NCI-H460 (cell line): ENCODE data around the gene TNP1. TPM values are rescaled to one million over a fixed set of nuclear protein-coding genes. Genes with fewer than 3 reads are reported as not detected.

Source experiments
- DNase-seq: peaks from one replicate; pipeline ENCODE4 v3.0.0-alpha.2; 2016; ENCODE audit warnings: low read depth; ENCODE audit errors: extremely low read depth
- total RNA-seq: library from RNA; depleted of rRNA; stranded (reverse); fragments of >200 nt; shearing (Covaris generic); gene quantifications from 2 replicates; pipeline ENCODE4 v1.2.3, GENCODE V29; 2014; rRNA removed

Gene TNP1
- total RNA-seq, 1 experiment from 2014 or later = not detected

GRCh38 chr2:216849987-216850386 is 9.9 kb downstream of the TNP1 start:
- no peak for DNase-seq

DNA sequence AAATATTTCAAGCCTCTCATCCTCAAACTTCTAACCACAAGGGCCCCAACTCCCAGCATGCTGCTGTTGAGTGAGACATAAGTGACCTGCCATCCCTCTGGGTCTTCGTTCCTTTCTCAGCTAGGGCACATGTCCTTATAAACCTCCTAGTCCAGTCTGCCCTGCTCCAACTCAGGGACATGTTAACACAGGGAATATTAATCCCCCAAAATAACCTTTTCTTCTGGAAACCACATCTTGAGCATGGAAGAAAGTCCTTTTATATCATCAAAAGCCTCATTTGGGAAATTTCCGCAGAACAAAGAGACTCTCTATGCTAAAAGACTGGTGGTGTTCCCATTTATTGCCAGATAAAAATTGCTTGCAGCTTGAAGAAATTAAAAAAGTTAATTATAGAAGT is 14.4 kb downstream of the TNP1 start:
- DNase-seq = no peak

DNA sequence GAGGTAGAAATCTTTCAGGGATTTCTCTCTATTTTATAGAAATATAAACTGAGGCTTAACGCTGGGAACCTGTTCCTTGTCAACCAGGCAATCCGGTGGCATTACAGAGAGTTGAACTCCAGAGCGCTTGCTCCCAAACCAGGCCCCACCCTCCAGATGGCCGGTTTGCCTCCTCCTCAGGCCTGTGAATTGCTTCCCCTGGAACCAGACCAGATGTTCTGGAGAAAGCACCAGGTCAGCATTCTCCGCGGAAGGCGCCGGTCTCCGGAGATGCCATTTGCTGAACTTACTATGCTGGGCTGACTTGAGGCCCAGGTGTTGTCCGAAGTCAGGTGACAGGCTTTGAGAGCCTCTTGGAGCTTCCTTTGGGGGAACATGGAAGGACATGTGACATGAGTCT is 17.2 kb downstream of the TNP1 start:
- DNase-seq = no peak

DNA sequence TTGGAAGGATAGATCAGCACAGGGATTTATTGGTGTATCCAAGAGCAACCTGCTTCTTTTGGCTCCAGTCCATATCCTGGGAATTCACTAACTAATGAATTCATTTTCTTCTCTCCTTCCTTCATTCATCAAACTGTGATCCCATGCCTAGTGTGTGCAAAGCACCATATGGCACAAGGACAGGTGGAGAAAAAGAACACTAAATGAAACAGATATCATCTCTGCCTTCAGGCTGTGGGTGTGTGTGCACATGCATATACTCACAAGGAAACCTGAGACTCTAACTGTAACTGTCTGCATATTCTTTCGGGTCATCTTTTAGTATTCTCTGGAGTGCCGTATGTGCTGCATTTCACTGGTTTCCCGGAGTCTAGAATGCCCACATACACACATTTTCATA is 20.2 kb downstream of the TNP1 start:
- no peak for DNase-seq

DNA sequence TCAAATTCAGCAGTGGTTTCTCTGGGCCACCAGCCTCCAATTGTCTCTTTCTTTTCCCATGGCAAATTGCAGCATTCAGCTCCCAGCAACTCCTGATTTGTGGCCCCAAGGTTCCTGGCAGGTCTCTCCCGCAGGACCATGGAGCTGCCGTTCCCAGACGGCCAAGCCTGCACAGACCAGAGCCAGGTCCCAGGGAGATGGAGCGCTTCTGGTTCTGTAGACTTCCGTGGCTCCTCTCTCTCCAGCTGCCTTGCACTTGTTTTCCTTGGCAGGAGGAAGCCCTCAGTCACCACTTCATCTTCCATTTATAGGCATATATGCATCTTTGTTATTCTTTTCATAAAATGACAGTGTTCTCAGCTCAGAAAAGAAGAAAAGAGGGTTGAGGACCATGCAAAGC is 21.7 kb downstream of the TNP1 start:
- DNase-seq = no peak

DNA sequence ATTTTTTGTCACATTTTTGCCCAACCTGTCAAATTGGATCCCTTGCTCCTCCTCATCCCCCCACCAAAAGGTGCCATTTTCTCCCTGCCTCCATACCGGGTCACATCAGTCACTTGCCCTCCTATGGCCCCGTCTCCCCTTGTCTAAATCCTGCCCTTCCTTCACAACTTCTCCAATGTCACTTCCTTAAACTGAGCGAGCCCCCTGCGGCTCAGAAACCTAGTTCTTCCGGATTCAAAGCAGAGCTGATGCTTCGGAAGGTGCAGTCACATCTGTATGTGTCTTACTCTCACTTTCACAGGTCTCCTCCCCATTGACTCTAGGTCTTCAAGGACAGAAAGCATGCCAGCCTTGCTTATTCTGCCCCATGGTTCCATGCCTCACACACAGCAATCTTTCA is 22.1 kb downstream of the TNP1 start:
- no peak for DNase-seq

GRCh38 chr2:216833061-216833460 is 26.8 kb downstream of the TNP1 start:
- DNase-seq = no peak

DNA sequence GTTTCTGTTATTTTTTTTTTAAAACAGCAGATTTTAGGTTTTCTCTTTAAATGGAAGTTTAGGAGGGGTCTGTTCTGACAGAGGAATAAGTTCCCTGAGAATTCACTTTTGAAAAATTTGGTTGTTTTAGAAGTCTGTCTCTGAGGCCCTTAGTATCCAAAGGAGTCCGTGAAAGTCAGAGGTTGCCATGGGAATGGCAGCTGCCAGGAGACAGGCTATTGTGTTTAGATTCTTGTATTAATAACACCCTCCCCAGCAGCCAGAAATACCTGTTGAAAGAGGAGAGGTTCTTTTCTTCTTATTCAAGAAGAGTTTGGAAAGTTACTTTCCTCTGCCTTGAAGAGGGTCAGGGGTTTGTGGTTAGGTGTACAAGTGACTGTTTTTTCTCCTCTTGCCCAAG is 29.5 kb downstream of the TNP1 start:
- no peak for DNase-seq

GRCh38 chr2:216829533-216829932 is 30.3 kb downstream of the TNP1 start:
- no peak for DNase-seq

- DNase-seq = no peak
Measured at GRCh38 chr2:216827073-216827720, 32.7 kb downstream of the TNP1 start.

DNA sequence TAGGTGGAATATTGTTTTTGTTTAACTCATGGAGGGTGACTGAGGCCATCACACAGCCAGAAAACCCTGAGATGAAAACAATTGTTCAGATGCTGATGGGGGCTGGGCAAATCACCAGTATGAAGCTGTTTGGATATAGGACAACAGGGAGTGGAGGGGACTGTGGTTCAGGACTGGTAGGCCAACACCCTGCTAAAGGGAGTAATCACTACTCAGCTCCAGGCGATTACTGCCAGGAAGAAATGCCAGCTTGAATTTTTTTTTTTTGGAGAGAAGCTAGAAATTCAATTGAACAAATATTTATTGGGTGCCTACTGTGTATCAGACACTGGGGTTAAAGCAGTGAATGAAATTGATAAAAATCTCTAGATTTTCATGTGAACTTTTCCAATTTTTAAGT is 37.4 kb downstream of the TNP1 start:
- no peak for DNase-seq

DNA sequence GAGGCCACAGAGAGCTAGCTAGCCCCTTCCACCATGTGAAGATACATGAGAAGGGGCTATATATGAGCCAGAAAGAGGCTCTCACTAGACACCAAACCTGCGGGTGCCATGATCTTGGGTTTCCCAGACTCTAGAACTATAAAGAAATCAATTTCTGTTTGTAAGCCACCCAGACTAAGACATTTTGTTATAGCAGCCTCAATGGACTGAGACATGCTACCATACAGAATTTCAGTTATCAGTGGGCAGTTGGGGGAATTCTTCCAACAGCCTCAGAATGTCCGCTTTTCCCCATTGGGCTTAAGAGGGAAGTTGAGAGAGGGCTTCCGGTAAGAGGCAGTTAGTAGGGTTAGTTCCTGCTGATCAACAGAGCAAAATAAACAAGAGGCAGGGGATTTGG is 39.2 kb downstream of the TNP1 start:
- DNase-seq = no peak

- DNase-seq = no peak
Measured at GRCh38 chr2:216819766-216820165, 40.1 kb downstream of the TNP1 start.

DNA sequence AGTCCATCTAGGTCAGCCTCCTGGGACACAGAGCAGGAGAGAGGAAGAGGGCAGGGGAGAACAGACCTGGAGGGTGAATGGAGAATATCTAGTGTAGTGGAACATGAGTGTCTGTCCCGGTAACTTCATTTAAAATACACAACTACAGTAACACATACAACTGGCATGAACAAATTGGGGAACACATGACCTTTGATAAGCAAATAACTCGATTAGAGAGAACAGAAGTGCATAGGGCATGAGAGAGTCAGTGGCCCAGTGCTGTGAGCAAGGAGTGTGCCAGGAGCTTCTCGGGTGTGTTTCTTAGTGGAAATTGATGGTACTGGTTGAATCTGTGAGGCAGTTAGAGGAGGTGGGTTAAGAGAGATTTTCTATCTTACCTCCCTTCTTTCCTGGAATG is 40.8 kb downstream of the TNP1 start:
- DNase-seq = no peak

GRCh38 chr2:216810399-216811160 is 49.3 kb downstream of the TNP1 start:
- DNase-seq = no peak

Other genes with a start within 250 kb of the TNP1 start
- 245 and 294 TPM in 2 replicates for gene IGFBP2, start 226.6 kb downstream of the TNP1 start, total RNA-seq
- 0.82 and 2.2 TPM in 2 replicates for gene IGFBP5, start 164.5 kb downstream of the TNP1 start, total RNA-seq